SK-N-MC (cell line): ENCODE data around the gene ST6GAL1.
"Not testable (repeated sequence)": the region's sequence is repeated elsewhere in the genome, so short reads cannot be mapped to it uniquely, and the experiment has no call there.

Experiments
- EZH2 ChIP-seq: fragments of 200-600 bp; sonication (generic); IDR thresholded peaks from one replicate; pipeline ENCODE4 v1.6.1; 2017; ENCODE audit warnings: antibody characterized with exemption
- POLR2AphosphoS5 ChIP-seq: IDR thresholded peaks from 2 replicates; pipeline ENCODE4 v1.6.1; 2012; ENCODE audit warnings: mild to moderate bottlenecking, low read depth, low read length, borderline replicate concordance

- not testable (repeated sequence) for TF ChIP-seq EZH2, POLR2AphosphoS5
Observed at GRCh38 chr3:186967236-186967635, 36.9 kb downstream of the ST6GAL1 start.
